Measurements from ENCODE around the gene IL37. TPM values are rescaled to one million over a fixed set of nuclear protein-coding genes. Genes with fewer than 3 reads are reported as not detected.

IL37 gene
- total RNA-seq, 1 experiment from 2014 or later = not detected

DNA sequence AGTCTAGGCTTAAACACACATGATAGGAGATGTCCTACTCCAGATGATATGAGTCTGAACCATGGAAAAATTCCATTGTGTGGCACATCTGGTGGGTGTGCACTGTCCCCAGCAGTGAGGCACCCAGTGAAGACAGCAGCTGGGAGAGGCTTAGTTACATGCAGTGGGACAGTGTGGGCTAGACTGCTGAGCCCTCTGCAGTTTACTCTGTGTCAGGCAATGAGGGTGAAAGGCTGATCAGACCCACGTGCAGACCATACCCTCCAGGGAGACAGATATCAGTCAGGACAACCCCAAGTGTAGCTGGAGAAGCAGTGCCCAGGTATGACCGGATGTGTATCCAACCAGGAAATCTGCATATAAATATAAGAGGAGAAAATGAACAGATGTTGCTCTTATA, 13.4 kb downstream of the IL37 start:
- no peak overlapping the region for H4K5ac ChIP-seq (ENCODE audit: insufficient read length, low read depth, low read length)
- no peak overlapping the region for H3K23ac ChIP-seq (ENCODE audit: insufficient read length, low read depth, low read length)
- H3K18ac ChIP-seq (ENCODE audit: insufficient read length, low read depth, low read length) = no peak overlapping the region
- no peak overlapping the region for H3K27ac Mint-ChIP-seq
- no peaks in the 10 kb centered on the region for H3K27me3 ChIP-seq (ENCODE audit: insufficient read depth, low read length)
- H3K4me3 Mint-ChIP-seq = no peak overlapping the region
- no peak overlapping the region for H2BK12ac ChIP-seq (ENCODE audit: insufficient read length, low read depth, low read length)
- H4K91ac ChIP-seq (ENCODE audit: insufficient read length, low read depth, low read length) = no peak overlapping the region
- no peak overlapping the region for H2AFZ ChIP-seq (ENCODE audit: low read length)
- no peak overlapping the region for H2AK5ac ChIP-seq (ENCODE audit: insufficient read length, low read length)
- peaks cover 3 to 9% of the 10 kb centered on the region in 2 experiments; a peak in 3 of 5 replicates for H3K9me3 Mint-ChIP-seq
- no peaks in the 10 kb centered on the region for H3K9me3 ChIP-seq (ENCODE audit: control insufficient read depth, low read depth, low read length)
- no peak overlapping the region for H3K9ac ChIP-seq (ENCODE audit: extremely low read depth, insufficient read length, low read length)
- H2BK20ac ChIP-seq (ENCODE audit: low read depth, low read length, poor library complexity, severe bottlenecking) = no peak overlapping the region
- no peak overlapping the region for H3K27ac ChIP-seq (ENCODE audit: insufficient read length, low read depth, low read length)
- H3K4me2 ChIP-seq (ENCODE audit: insufficient read depth, insufficient read length, low read length) = no peak overlapping the region
- peaks cover 4% of the 10 kb centered on the region for H3K27me3 Mint-ChIP-seq (ENCODE audit: low read depth)
- WGBS (ENCODE audit: extremely low coverage, insufficient read length, low lambda C conversion rate) = no CpG with 5 or more reads among the region's 2 CpGs
- H3K4me1 ChIP-seq (ENCODE audit: insufficient read depth, low read length) = no peaks in the 10 kb centered on the region
- no peak overlapping the region for H3T11ph ChIP-seq (ENCODE audit: low read length)
- no peak overlapping the region for H3K14ac ChIP-seq (ENCODE audit: insufficient read depth, low read length)
- no peak overlapping the region for H4K8ac ChIP-seq (replicated peaks; ENCODE audit: insufficient read length, low read depth, low read length)
- no peak overlapping the region for H2BK15ac ChIP-seq (ENCODE audit: low read depth, low read length)
- no peaks in the 10 kb centered on the region for H3K79me2 ChIP-seq (ENCODE audit: insufficient read depth, low read length)
- no peak overlapping the region for H3K4ac ChIP-seq (ENCODE audit: low read depth, low read length)
- H2BK5ac ChIP-seq (ENCODE audit: insufficient read length, low read length) = no peak overlapping the region
- H3K56ac ChIP-seq (ENCODE audit: insufficient read length, low read depth, low read length) = no peak overlapping the region
- H3K36me3 Mint-ChIP-seq (ENCODE audit: insufficient read depth in 1 of 3, low read depth in 3 of 3) = no peaks in the 10 kb centered on the region
- H2BK120ac ChIP-seq (ENCODE audit: low read depth, low read length, poor library complexity, severe bottlenecking) = no peak overlapping the region
- H3K79me1 ChIP-seq (ENCODE audit: insufficient read depth, low read depth, low read length, poor library complexity, severe bottlenecking) = no peaks in the 10 kb centered on the region
- no peak for DNase-seq
- H3K23me2 ChIP-seq (ENCODE audit: insufficient read length, low read depth, low read length, poor library complexity, severe bottlenecking) = no peaks in the 10 kb centered on the region
- H4K20me1 ChIP-seq (ENCODE audit: control insufficient read depth, insufficient read depth, insufficient read length) = peaks cover 2% of the 10 kb centered on the region
- TF ChIP-seq, protein P1, sequence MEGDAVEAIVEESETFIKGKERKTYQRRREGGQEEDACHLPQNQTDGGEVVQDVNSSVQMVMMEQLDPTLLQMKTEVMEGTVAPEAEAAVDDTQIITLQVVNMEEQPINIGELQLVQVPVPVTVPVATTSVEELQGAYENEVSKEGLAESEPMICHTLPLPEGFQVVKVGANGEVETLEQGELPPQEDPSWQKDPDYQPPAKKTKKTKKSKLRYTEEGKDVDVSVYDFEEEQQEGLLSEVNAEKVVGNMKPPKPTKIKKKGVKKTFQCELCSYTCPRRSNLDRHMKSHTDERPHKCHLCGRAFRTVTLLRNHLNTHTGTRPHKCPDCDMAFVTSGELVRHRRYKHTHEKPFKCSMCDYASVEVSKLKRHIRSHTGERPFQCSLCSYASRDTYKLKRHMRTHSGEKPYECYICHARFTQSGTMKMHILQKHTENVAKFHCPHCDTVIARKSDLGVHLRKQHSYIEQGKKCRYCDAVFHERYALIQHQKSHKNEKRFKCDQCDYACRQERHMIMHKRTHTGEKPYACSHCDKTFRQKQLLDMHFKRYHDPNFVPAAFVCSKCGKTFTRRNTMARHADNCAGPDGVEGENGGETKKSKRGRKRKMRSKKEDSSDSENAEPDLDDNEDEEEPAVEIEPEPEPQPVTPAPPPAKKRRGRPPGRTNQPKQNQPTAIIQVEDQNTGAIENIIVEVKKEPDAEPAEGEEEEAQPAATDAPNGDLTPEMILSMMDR (conservative IDR thresholded peaks at IDR 0.05) = no peak
- peaks cover 0 to 4% of the 10 kb centered on the region in 2 experiments; a peak in 2 of 4 replicates for H3K4me1 Mint-ChIP-seq

All from H9 (cell line).